ENCODE results near the gene ZNF814.
"Not testable (repeated sequence)": the region's sequence is repeated elsewhere in the genome, so short reads cannot be mapped to it uniquely, and the experiment has no call there.

Gene ZNF814

GRCh38 chr19:57854117-57854516 is 34.7 kb downstream of the ZNF814 start:
- not testable (repeated sequence) for DNase-seq

- not testable (repeated sequence) for DNase-seq
Measured at GRCh38 chr19:57851812-57852603, 36.8 kb downstream of the ZNF814 start.

GRCh38 chr19:57850553-57851017 is 38.3 kb downstream of the ZNF814 start:
- peak; percentile 30 for DNase-seq

GRCh38 chr19:57849666-57850473 is 39.0 kb downstream of the ZNF814 start, which contains the start of gene ZNF587:
TSS of gene ZNF587 (plus strand) at chr19:57849859. CDS start at chr19:57850039, 180 bp downstream.
- peak; percentile 84 for DNase-seq

GRCh38 chr19:57849162-57849665 is 39.6 kb downstream of the ZNF814 start:
- DNase-seq = not testable (repeated sequence)

GRCh38 chr19:57847164-57847563 is 41.7 kb downstream of the ZNF814 start:
- DNase-seq = not testable (repeated sequence)

- no peak for DNase-seq
Measured at GRCh38 chr19:57841122-57841763, 47.6 kb downstream of the ZNF814 start.

- DNase-seq = not testable (repeated sequence)
Measured at GRCh38 chr19:57838622-57839191, 50.1 kb downstream of the ZNF814 start.

- DNase-seq = not testable (repeated sequence)
Measured at GRCh38 chr19:57836991-57837390, 51.8 kb downstream of the ZNF814 start.

- DNase-seq = no peak
Measured at GRCh38 chr19:57830071-57830602, 58.7 kb downstream of the ZNF814 start, which contains the start of gene ZNF587B. TSS of gene ZNF587B (plus strand) at chr19:57830299. CDS start at chr19:57830529, 230 bp downstream.

- no peak for DNase-seq
Measured at GRCh38 chr19:57829316-57829715, 59.5 kb downstream of the ZNF814 start.

GRCh38 chr19:57825511-57825910 is 63.3 kb downstream of the ZNF814 start:
- DNase-seq = no peak

GRCh38 chr19:57823608-57824007 is 65.2 kb downstream of the ZNF814 start:
- DNase-seq = not testable (repeated sequence)

- not testable (repeated sequence) for DNase-seq
Measured at GRCh38 chr19:57823155-57823554, 65.7 kb downstream of the ZNF814 start.

GRCh38 chr19:57821501-57821900 is 67.3 kb downstream of the ZNF814 start:
- DNase-seq = not testable (repeated sequence)

GRCh38 chr19:57821095-57821494 is 67.7 kb downstream of the ZNF814 start:
- not testable (repeated sequence) for DNase-seq

GRCh38 chr19:57820599-57820998 is 68.2 kb downstream of the ZNF814 start:
- DNase-seq = no peak

- peak; percentile 89 for DNase-seq
Measured at GRCh38 chr19:57819475-57820148, 69.2 kb downstream of the ZNF814 start.

- DNase-seq = no peak
Measured at GRCh38 chr19:57818378-57818777, 70.5 kb downstream of the ZNF814 start.

GRCh38 chr19:57817976-57818375 is 70.9 kb downstream of the ZNF814 start:
- DNase-seq = no peak

- DNase-seq = no peak
Measured at GRCh38 chr19:57816652-57817051, 72.2 kb downstream of the ZNF814 start.

All from DMS79 (cell line).